HG03064 (cell line): ENCODE results near the gene GNPTG.
A peak's percentile ranks its signal among the peaks of the same experiment; 100 is the strongest.

ENCODE experiments used
- ATAC-seq: cut with Tn5 transposase; IDR thresholded peaks from one replicate; pipeline ENCODE4 v1.9.1; 2021; ENCODE audit warnings: low read depth; ENCODE audit not compliant: unreplicated experiment

GNPTG gene

DNA sequence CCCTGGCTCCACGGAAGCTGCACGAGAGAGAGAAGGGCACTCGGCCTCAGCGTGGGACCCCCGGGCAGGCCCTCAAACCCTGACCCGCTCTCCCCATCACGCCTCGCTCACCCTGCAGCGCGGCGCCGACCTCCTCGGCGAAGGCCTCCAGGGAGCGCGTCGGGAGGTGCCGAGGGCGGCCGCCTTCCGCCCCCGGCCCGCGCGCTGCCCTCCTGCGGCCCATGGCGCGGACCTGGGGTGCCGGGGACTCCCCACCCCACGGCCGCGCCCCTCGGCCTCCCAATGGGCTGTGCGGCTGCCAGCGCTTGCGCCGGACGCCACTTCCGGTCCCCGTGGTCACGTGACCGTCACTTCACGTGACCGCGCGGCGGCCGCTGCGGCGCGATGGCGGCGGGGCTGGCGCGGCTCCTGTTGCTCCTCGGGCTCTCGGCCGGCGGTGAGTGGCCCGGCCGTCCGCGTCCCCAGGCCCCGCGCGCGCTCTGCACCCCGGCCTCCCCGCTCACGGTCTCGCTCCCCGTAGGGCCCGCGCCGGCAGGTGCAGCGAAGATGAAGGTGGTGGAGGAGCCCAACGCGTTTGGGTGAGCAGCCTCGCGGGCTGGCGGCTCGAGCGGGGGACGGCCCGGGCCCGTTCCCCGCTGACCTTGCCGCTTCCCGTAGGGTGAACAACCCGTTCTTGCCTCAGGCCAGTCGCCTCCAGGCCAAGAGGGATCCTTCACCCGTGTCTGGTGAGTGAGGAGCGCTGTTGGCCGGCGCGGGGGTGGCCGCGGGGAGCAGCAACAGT lies at the start of gene GNPTG, which contains the start of gene TSR3:
Gene GNPTG, plus strand, starts transcription at position 350 of the 781 bp plus-strand sequence. Its CDS starts 35 bp downstream, at position 385.
Gene TSR3, minus strand, starts transcription at position 297 of the 781 bp plus-strand sequence. Its CDS starts 74 bp downstream, at position 223.
- peak; percentile 65 for ATAC-seq

- ATAC-seq: no peak
These were observed 45.9 kb upstream of the GNPTG start for GRCh38 chr16:1305823-1306222.

GRCh38 chr16:1306334-1306733 lies 45.4 kb upstream of the GNPTG start:
- ATAC-seq: no peak

DNA sequence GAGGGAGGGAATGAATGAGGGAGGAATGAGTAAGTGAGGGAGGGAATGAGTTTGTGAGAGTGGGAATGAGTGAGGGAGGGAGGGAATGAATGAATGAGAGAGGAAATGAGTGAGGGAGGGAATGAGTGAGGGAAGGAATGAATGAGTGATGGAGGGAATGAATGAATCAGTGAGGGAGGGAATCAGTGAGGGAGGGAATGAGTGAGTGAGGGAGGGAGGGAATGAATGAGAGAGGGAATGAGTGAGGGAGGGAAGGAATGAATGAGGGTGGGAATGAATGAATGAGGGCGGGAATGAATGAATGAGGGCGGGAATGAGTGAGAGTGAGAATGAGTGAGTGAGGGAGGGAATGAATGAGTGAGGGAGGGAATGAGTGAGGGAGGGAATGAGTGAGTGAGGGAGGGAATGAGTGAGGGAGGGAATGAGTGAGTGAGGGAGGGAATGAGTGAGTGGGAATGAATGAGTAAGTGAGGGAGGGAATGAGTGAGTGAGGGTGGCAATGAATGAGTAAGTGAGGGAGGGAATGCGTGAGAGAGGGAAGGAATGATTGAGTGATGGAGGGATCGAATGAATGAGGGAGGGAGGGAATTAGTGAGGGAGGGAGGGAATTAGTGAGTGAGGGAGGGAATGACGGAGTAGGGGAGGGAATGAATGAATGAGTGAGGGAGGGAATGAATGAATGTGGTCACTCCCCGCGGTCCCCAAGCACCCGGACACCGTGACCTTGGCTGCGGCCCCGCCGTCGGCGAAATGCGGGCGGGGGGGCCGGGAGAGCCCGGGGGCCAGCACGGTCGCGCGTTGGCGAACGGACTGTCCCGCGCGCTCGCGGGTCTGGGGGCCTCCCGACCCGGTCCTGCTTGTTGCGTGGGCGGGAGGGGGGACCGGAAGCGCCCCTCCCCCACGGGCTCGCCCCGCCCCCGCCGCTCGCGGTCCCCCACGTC lies 43.4 kb upstream of the GNPTG start:
- peak; percentile 11 for ATAC-seq

DNA sequence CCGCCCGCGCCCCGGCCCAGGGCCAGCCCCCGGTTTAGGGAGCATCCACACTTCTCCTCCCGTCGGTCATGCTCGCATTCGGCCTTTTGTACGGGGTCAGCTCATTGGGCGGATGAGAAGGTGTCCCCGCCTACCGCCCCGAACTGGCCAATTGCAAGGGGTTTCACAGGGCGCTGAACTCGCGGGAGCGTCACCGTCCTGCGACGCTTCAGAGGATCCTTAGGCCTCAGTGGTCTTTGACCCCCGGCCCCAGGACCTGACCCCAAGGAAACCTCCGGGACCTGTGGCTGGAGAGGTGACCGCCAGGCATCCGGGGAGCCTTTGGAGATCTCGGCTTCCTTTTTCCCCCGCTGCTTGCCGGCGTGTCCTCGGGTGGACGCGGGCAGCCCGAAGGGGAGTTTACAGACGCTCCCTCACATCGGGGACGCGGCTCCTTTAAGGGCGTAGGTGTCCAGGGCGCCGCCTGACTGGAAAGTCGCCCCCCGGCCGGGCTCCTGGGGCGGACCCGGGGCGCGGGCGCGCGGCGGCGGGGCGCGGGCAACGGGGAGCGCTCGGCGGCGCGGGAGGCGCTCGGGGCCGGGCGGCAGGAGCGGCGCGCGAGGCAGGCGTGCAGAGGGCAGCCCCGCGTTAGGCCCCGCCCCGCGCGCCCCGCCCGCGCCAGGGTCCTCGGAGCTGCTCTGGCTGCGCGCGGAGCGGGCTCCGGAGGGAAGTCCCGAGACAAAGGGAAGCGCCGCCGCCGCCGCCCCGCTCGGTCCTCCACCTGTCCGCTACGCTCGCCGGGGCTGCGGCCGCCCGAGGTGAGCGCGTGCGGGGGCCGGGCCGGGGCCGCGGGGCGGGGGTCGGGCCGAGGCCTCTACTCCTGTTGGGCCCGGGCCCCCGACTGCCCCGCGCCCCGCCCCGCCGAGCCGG lies 42.5 kb upstream of the GNPTG start, which contains the start of gene UBE2I:
Gene UBE2I, plus strand, starts transcription at position 660 of the 909 bp plus-strand sequence. CDS start 4,395 bp downstream, outside the sequence.
- ATAC-seq: peak; percentile 53

DNA sequence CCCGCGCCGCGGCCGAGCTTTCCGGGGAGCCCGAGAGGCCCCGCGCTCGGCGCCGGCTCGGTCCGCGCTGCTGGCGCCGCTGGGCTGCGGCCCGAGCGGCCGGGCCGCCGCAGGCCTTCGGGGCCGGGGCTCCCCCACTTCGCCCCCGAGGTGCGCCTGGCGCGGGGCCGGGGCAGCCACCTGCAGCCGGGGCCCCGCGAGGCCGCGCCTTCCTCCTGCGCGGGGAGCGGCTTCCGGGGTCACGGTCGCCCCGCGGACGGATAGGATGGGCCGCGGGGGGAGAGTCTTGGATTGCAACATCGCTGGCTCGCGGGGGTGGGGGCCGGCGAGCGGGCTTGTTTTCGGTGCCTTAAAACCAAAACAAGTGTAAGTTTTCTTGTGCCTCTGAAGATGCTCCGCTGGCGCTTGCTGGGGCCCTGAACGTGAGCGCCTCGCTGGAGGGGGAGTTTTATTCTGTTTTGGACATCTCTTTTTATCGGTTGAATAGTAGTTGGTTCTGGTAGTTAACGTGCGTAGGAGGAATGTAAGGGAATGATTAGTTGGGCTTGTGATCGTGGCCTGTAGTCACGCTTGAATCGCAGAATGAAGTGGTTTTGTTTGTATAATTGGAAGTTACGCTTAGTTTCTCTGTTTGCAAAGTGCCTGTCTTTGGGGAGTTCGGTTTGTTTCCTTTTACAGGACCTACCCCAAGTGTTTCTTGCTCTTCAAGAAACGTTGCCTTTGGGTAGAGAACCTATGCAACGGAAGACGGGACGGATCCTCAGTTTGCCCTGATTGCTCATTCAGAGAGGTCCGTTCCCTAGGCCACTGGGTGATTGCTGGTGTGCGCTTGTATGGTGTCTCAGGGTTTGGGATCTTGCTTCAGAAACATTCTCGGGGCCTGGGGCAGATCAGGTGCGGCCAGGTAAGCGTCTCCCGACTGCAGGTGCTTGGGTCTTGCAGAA lies 41.6 kb upstream of the GNPTG start:
- ATAC-seq: peak; percentile 10

- no peak for ATAC-seq
These were observed 40.9 kb upstream of the GNPTG start for GRCh38 chr16:1310832-1311200.

DNA sequence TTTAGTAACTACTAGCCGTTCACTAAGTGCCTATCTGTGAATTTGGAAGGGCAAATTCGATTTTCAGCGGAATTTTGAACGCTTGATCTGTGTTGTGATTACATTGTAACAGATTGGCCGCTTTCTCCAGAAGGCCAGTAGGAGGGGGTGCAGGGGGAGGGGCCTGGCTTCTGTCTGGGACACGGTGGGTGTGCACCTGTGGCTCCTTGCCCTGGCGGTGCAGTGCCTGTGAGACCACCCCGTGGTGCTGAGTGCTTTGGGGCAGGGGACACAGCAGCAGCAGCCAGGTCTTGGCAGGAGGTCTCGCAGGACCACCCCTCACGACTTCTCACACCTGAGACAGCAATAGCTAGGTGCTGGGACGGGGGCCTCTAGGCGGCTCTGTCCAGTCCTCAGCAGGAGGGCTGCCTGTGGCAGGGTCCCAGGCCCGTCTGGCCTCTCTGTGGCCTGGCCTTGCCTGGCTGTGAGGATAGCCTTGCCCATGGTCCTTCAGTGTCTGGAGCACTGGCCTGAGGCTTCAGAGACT lies 40.5 kb upstream of the GNPTG start:
- no peak for ATAC-seq

GRCh38 chr16:1311738-1312466 lies 39.8 kb upstream of the GNPTG start:
- ATAC-seq: no peak

GRCh38 chr16:1312467-1312816 lies 39.3 kb upstream of the GNPTG start:
- ATAC-seq: no peak

GRCh38 chr16:1312903-1313302 lies 38.8 kb upstream of the GNPTG start:
- ATAC-seq: no peak

DNA sequence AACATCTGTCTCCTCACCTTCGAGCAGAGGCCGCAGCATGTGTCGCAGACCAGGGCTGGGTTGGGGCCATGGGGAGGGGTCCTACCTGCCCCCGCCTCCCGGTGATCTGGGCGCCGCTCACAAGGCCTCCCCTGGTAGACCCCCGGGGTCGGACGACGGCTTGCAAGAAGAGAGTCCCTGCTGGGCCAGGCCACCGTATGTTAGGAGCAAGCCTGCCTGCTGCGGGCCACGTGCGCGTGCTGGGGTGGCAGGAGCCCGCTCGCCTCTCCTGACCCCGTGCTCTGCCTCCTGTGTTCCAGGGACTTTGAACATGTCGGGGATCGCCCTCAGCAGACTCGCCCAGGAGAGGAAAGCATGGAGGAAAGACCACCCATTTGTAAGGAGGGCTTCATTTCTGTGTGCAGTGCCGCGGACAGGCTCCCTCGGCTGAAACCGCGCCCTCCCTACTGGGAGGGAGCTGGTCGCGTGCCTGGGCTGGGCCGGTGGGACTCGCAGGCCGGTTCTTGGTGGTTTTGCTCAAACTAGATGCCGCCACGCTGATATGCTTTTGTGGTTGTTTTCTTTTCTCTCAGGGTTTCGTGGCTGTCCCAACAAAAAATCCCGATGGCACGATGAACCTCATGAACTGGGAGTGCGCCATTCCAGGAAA lies 37.9 kb upstream of the GNPTG start:
- ATAC-seq: no peak

DNA sequence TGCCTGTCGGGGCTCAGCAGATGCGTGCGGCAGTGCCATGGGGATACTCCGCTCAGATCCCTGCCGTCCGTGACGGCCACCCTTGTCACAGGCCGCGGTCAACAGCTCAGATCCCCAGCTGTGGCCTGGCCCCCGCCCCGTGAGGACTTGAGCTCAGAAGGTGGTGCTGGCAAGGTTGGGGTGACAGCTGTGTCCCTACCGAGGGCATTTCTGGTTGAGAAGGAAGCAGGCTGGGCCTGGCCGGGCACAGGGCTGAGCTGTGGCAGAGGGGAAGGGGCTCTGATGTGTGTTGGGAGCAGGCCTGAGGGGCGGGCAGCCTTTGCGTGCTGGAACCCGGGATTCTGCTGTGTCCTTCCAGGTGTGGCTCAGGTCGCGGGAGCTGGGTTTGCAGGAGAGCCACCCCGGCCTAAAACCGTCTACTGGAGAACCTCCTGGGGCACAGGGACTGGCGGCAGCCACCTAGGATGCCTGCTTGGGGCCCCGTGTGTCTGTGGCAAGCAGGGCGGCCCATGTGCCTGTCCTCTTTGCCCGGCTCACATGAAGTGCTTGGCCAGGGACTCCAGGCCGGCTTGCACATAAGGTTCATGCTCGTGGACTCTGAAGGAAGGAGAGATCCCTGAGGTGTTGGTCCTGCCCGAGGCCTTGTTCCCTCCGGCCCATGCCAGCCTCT lies 37.2 kb upstream of the GNPTG start:
- ATAC-seq: no peak

GRCh38 chr16:1315081-1316032 lies 36.4 kb upstream of the GNPTG start:
- ATAC-seq: no peak

DNA sequence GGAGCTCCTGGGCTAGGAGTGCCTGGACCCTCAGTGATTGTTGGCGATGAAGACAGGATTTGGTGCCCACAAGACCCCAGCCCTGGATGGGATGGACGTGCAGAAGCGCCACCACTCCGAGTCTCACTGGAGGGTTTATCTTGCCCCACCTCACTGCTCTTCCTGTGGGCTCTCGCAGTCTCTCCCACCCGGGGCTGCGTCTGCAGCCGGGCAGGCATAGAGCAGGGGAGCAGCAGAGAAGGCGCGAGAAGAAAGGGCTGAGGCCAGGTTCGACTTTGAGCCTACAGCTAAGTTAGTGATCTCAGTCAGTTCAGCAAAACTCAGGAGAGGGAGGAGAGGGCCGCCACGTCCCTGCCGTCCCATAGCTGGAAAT lies 35.7 kb upstream of the GNPTG start:
- no peak for ATAC-seq
